Right lobe of liver (tissue), 4 donors: ENCODE data around the gene NOS1AP.

Source experiments
- CTCF ChIP-seq, 4 donors: fragments of 200-600 bp in 3 of 4; fragments of 450-650 bp in 1 of 4; IDR thresholded peaks; one replicate each; pipeline versions ENCODE4 v1.5.1 to v1.8.0; 2016 to 2022; ENCODE audit warnings: antibody characterized with exemption in 4 of 4, mild to moderate bottlenecking in 2 of 4
- POLR2A ChIP-seq: fragments of 450-650 bp; IDR thresholded peaks from one replicate; pipeline ENCODE4 v1.6.1; 2017; ENCODE audit warnings: antibody characterized with exemption, mild to moderate bottlenecking
- donor health status: DM: no; HTN: no; CAD: no.
- donor health status: DM: no; HTN: no; CAD: no.
- donor health status: DM: no; HTN: yes; CAD: no.

GRCh38 chr1:162256287-162256686 lies 186.8 kb downstream of the NOS1AP start:
- TF ChIP-seq CTCF (IDR thresholded peaks at IDR 0.05) (no peak), POLR2A (no peak)
